GM23248 (cell line): ENCODE data around the gene LTB. TPM values are rescaled to one million over a fixed set of nuclear protein-coding genes. Genes with fewer than 3 reads are reported as not detected.

Source experiments
- DNase-seq: peaks from one replicate; pipeline ENCODE4 v3.0.0-alpha.2; 2015
- H2AFZ ChIP-seq: fragments of 200-600 bp; sonication (generic); 2 replicates; pipeline ENCODE4 v1.6.1; 2016; ENCODE audit warnings: antibody characterized with exemption
- H3F3A ChIP-seq: fragments of 200-600 bp; sonication (generic); 2 replicates; pipeline ENCODE4 v1.6.1; 2016; ENCODE audit warnings: mild to moderate bottlenecking, antibody characterized with exemption, mixed run types; ENCODE audit not compliant: insufficient read depth
- H3K27ac ChIP-seq: fragments of 200-600 bp; sonication (generic); 2 replicates; pipeline ENCODE4 v1.5.1; 2016; ENCODE audit warnings: mild to moderate bottlenecking
- H3K27me3 ChIP-seq: fragments of 200-600 bp; sonication (generic); replicated peaks from 2 replicates; pipeline ENCODE4 v1.6.1; 2016; ENCODE audit warnings: mild to moderate bottlenecking; ENCODE audit not compliant: insufficient read depth
- H3K36me3 ChIP-seq: fragments of 200-600 bp; sonication (generic); 2 replicates; pipeline ENCODE4 v1.6.1; 2016; ENCODE audit warnings: low read depth, mild to moderate bottlenecking
- H3K4me1 ChIP-seq: fragments of 200-600 bp; sonication (generic); 2 replicates; pipeline ENCODE4 v1.6.1; 2016; ENCODE audit warnings: mild to moderate bottlenecking; ENCODE audit not compliant: insufficient read depth
- H3K4me2 ChIP-seq: fragments of 200-600 bp; sonication (generic); one replicate; pipeline ENCODE4 v1.6.1; 2016; ENCODE audit warnings: mild to moderate bottlenecking; ENCODE audit not compliant: unreplicated experiment
- H3K4me3 ChIP-seq: fragments of 200-600 bp; sonication (generic); 2 replicates; pipeline ENCODE4 v1.5.1; 2016; ENCODE audit warnings: mild to moderate bottlenecking
- H3K79me2 ChIP-seq: fragments of 200-600 bp; sonication (generic); 2 replicates; pipeline ENCODE4 v1.6.1; 2016; ENCODE audit warnings: mild to moderate bottlenecking; ENCODE audit not compliant: insufficient read depth
- H3K9ac ChIP-seq: fragments of 200-600 bp; sonication (generic); 2 replicates; pipeline ENCODE4 v1.6.1; 2016; ENCODE audit warnings: mild to moderate bottlenecking
- H3K9me2 ChIP-seq: fragments of 200-600 bp; sonication (generic); 2 replicates; pipeline ENCODE4 v1.6.1; 2016; ENCODE audit warnings: mixed run types, mild to moderate bottlenecking, moderate library complexity; ENCODE audit not compliant: insufficient read depth
- H3K9me3 ChIP-seq: fragments of 200-600 bp; sonication (generic); one replicate; pipeline ENCODE4 v1.6.1; 2017; ENCODE audit warnings: low read depth
- H4K20me1 ChIP-seq: fragments of 200-600 bp; sonication (generic); 2 replicates; pipeline ENCODE4 v1.6.0; 2016; ENCODE audit not compliant: insufficient read depth
- EZH2 ChIP-seq: fragments of 200-600 bp; sonication (generic); IDR thresholded peaks from 2 replicates; pipeline ENCODE4 v1.6.1; 2018; ENCODE audit warnings: antibody characterized with exemption, mild to moderate bottlenecking; ENCODE audit not compliant: insufficient read depth, poor library complexity, severe bottlenecking
- EZH2phosphoT487 ChIP-seq: fragments of 200-600 bp; sonication (generic); IDR thresholded peaks from 2 replicates; pipeline ENCODE4 v1.6.1; 2018; ENCODE audit warnings: antibody characterized with exemption, moderate library complexity, mild to moderate bottlenecking, low read depth; ENCODE audit not compliant: insufficient read depth
- WGBS, 2 experiments: methylation state at CpG; one replicate each; pipeline ENCODE4 v1.1.6; 2015 to 2017; ENCODE audit warnings: low lambda C conversion rate in 2 of 2, low coverage in 1 of 2; ENCODE audit errors: missing lambda C conversion rate in 2 of 2; 5-methylcytosine and 5-hydroxymethylcytosine counted together
- in situ Hi-C: fragments of 300-500 bp; cut with MboI; formaldehyde crosslinking; loops from 2 replicates; pipeline ENCODE4 v1.15.0; 2020
- polyA plus RNA-seq: library from polyadenylated mRNA; unstranded; fragments of >200 nt; fragmentation: Nextera tagmentation; extraction: Ambion mirVana; gene quantifications from 2 replicates; pipeline ENCODE4 v1.2.1, GENCODE V29; 2016
- total RNA-seq: library from RNA; depleted of rRNA; stranded (reverse); fragments of >200 nt; shearing (Covaris generic); gene quantifications from 2 replicates; pipeline ENCODE4 v1.2.3, GENCODE V29; 2014

Gene LTB
- total and polyA plus RNA-seq, 2 experiments from 2014 or later = not detected

DNA sequence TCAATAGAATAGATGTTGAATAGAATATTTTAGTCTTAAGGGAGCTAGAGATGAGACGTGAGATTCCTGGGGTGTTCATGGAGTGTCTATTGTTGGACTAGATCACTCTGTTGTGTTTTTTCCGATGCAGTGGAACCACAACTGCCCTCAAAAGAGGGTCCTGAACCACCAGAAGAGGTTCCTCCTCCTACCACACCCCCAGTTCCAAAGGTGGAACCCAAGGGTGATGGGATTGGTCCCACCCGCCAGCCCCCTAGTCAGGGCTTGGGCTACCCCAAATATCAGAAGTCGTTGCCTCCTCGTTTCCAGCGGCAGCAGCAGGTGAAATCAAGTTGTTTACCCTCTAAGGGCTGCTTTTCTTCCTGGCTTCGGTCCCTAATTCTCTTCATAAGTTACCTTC is 46.8 kb upstream of the LTB start:
- no peak overlapping the region for H3K27ac ChIP-seq
- peaks cover 42% of the 10 kb centered on the region for H3F3A ChIP-seq
- H4K20me1 ChIP-seq = no peaks in the 10 kb centered on the region
- H3K4me1 ChIP-seq = no peaks in the 10 kb centered on the region
- H3K9me3 ChIP-seq = no peaks in the 10 kb centered on the region
- H3K4me3 ChIP-seq = no peak overlapping the region
- H3K79me2 ChIP-seq = peaks cover 93% of the 10 kb centered on the region
- no peaks in the 10 kb centered on the region for H3K27me3 ChIP-seq
- no peak overlapping the region for H3K9ac ChIP-seq
- no peak overlapping the region for H3K4me2 ChIP-seq
- H3K36me3 ChIP-seq = peaks cover 88% of the 10 kb centered on the region
- H3K9me2 ChIP-seq = no peaks in the 10 kb centered on the region
- no peak for DNase-seq
- TF ChIP-seq EZH2 = no peak
- no peak for TF ChIP-seq EZH2phosphoT487
- in situ Hi-C loops = no loop called here
- 92 to 93% methylated on average over 7 of the region's 7 CpGs for WGBS, 2 experiments
- no peak overlapping the region for H2AFZ ChIP-seq

DNA sequence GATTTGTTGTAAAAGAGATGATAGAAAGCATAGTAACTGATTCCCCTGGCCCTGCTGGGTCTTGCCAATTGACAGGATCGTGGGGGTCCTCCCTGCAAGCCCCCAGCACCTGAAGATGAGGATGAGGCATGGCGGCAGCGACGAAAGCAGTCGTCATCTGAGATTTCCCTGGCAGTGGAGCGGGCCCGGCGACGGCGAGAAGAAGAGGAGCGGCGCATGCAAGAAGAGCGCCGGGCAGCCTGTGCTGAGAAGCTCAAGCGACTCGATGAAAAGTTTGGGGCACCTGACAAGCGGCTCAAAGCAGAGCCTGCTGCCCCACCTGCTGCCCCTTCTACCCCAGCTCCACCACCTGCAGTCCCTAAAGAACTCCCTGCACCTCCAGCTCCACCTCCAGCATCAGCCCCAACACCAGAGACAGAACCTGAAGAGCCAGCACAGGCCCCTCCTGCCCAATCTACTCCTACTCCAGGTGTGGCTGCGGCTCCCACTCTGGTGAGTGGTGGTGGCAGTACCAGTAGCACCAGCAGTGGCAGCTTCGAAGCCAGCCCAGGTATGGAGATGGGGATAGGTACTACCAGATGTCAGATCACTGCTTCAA is 45.6 kb upstream of the LTB start:
- H3K9me2 ChIP-seq = no peaks in the 10 kb centered on the region
- H3K4me3 ChIP-seq = no peak overlapping the region
- peaks cover 4% of the 10 kb centered on the region; the same call in 1 of the 2 replicates for H4K20me1 ChIP-seq
- no peak overlapping the region for H3K27ac ChIP-seq
- H3K4me2 ChIP-seq = no peak overlapping the region
- in situ Hi-C loops = no loop called here
- TF ChIP-seq EZH2 = no peak
- no peak for DNase-seq
- H3K36me3 ChIP-seq = peaks cover 92% of the 10 kb centered on the region
- H3K79me2 ChIP-seq = peaks cover 99% of the 10 kb centered on the region
- H3F3A ChIP-seq = peaks cover 31% of the 10 kb centered on the region; the same call in 1 of the 2 replicates
- no peak overlapping the region for H2AFZ ChIP-seq
- H3K9me3 ChIP-seq = no peaks in the 10 kb centered on the region
- WGBS, 2 experiments = 95 to 97% methylated on average over 19 of the region's 19 CpGs
- no peaks in the 10 kb centered on the region for H3K27me3 ChIP-seq
- H3K4me1 ChIP-seq = 0 out of 2 replicates have a peak, but pooled peaks cover 2% of the 10 kb centered on the region
- no peak overlapping the region for H3K9ac ChIP-seq

DNA sequence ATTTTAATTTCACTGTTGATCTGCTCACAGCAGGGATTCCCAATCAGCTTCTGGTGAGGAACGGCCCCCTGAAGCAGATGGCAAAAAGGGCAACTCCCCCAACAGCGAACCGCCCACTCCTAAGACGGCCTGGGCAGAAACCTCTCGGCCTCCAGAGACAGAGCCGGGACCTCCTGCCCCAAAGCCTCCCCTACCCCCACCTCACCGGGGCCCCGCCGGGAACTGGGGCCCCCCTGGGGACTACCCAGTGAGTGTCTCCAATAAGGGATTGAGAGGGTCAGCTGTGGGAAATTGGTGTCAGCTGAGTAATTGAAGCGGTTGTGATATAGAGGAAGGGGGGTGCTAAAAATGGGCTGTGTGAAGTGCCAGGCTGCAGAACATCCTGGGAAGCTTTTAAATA is 44.7 kb upstream of the LTB start:
- peaks cover 7% of the 10 kb centered on the region; the same call in 1 of the 2 replicates for H4K20me1 ChIP-seq
- no peak overlapping the region for H3K9ac ChIP-seq
- 0 out of 2 replicates have a peak, but pooled peaks cover 11% of the 10 kb centered on the region for H3K4me1 ChIP-seq
- H3K36me3 ChIP-seq = peaks cover 87% of the 10 kb centered on the region
- no peak overlapping the region for H3K4me3 ChIP-seq
- H3K9me3 ChIP-seq = no peaks in the 10 kb centered on the region
- DNase-seq = no peak
- no peaks in the 10 kb centered on the region for H3K27me3 ChIP-seq
- H3F3A ChIP-seq = 0 out of 2 replicates have a peak, but pooled peaks cover 24% of the 10 kb centered on the region
- 96 to 100% methylated on average over 2 to 10 of the region's 10 CpGs for WGBS, 2 experiments
- in situ Hi-C loops = no loop called here
- H2AFZ ChIP-seq = no peak overlapping the region
- peaks cover 99% of the 10 kb centered on the region for H3K79me2 ChIP-seq
- no peaks in the 10 kb centered on the region for H3K9me2 ChIP-seq
- TF ChIP-seq EZH2phosphoT487 (no peak), EZH2 (no peak)
- H3K4me2 ChIP-seq = no peak overlapping the region
- no peak overlapping the region for H3K27ac ChIP-seq

DNA sequence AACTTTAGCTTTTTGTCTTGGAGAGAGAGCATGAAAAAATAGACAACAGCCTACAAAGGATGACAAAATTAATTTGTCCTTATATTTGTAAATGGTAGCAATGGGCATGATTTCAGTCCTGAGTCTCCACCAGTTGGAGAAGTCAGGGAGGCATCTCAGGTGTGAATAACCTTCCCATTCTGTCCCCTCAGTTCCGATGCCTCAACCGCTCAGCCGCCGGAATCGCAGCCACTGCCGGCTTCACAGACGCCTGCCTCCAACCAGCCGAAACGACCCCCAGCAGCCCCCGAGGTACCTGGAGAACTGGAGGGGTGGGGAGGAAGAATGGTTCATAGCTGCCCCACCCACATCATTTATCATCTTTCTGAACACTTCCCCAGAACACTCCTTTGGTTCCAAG is 41.8 kb upstream of the LTB start:
- Histone ChIP-seq H4K20me1 (peaks cover 7% of the 10 kb centered on the region; the same call in 1 of the 2 replicates), H3K36me3 (peaks cover 59% of the 10 kb centered on the region)
- in situ Hi-C loops = no loop called here

More for the DNA sequence above, 41.8 kb upstream of the LTB start:
- H2AFZ ChIP-seq = no peak overlapping the region
- peaks cover 86% of the 10 kb centered on the region for H3K79me2 ChIP-seq
- no peaks in the 10 kb centered on the region for H3K9me3 ChIP-seq
- no peaks in the 10 kb centered on the region for H3K9me2 ChIP-seq
- H3K4me3 ChIP-seq = no peak overlapping the region
- no peak for DNase-seq
- H3K27me3 ChIP-seq = no peaks in the 10 kb centered on the region
- no peak for TF ChIP-seq EZH2
- no peak for TF ChIP-seq EZH2phosphoT487
- H3K4me1 ChIP-seq = 0 out of 2 replicates have a peak, but pooled peaks cover 14% of the 10 kb centered on the region
- H3F3A ChIP-seq = peaks cover 28% of the 10 kb centered on the region
- whole genome bisulfite sequencing, 2 experiments = 87 to 89% methylated on average over 10 of the region's 10 CpGs
- H3K4me2 ChIP-seq = no peak overlapping the region
- no peak overlapping the region for H3K9ac ChIP-seq
- H3K27ac ChIP-seq = no peak overlapping the region
